ENCODE results near the gene LITAF. TPM values are rescaled to one million over a fixed set of nuclear protein-coding genes. Genes with fewer than 3 reads are reported as not detected.
"Not testable (repeated sequence)": the region's sequence is repeated elsewhere in the genome, so short reads cannot be mapped to it uniquely, and the experiment has no call there.

Gene LITAF
- total and polyA plus RNA-seq, 2 experiments from 2014 or later = 83.2 to 150 TPM

DNA sequence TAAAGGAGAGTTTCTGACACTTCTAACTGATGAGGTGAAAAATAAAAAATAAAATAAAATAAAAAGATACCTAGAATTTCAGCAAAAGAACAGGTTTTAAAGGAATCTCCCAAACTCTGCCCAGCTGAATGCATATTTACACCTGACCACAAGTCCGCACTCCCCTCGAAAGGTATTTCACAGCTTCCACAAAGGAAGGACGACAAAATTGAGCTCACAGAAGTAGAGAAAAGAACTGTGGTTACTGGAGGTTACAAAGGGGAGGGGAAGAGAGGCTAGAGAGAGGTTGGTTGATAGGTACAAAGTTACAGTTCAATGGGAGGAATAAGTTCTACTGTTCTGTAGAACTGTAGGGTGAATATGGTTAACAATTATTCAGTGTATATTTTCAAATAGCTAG lies 5.0 kb downstream of the LITAF start:
- H3K4me1 ChIP-seq (ENCODE audit: insufficient read depth) = peaks cover 36% of the 10 kb centered on the region
- peaks cover 95% of the 10 kb centered on the region for H3K79me2 ChIP-seq (ENCODE audit: insufficient read depth)
- no peaks in the 10 kb centered on the region for H3K27me3 ChIP-seq (replicated peaks; ENCODE audit: insufficient read depth)
- no peak overlapping the region for H3K9ac ChIP-seq
- H3K4me3 ChIP-seq = no peak overlapping the region
- peaks cover 37% of the 10 kb centered on the region for H3F3A ChIP-seq (ENCODE audit: insufficient read depth)
- no peaks in the 10 kb centered on the region for H3K36me3 ChIP-seq (ENCODE audit: low read depth)
- no peaks in the 10 kb centered on the region for H3K9me2 ChIP-seq (ENCODE audit: insufficient read depth)
- no peak overlapping the region for H3K27ac ChIP-seq
- peaks cover 12% of the 10 kb centered on the region; the same call in 1 of the 2 replicates for H4K20me1 ChIP-seq (ENCODE audit: insufficient read depth)
- in situ Hi-C loops (cut with MboI) = no loop called here
- no peaks in the 10 kb centered on the region for H3K9me3 ChIP-seq (ENCODE audit: low read depth)
- H2AFZ ChIP-seq = no peak overlapping the region
- TF ChIP-seq EZH2phosphoT487 (IDR thresholded peaks at IDR 0.05; ENCODE audit: insufficient read depth, low read depth) (no peak), EZH2 (IDR thresholded peaks at IDR 0.05; ENCODE audit: insufficient read depth, poor library complexity, severe bottlenecking) (no peak)
- H3K4me2 ChIP-seq (ENCODE audit: unreplicated experiment) = no peak overlapping the region
- 95 to 99% methylated on average over 3 of the region's 3 CpGs for WGBS, 2 experiments (ENCODE audit: low coverage in 1 of 2, low lambda C conversion rate in 2 of 2, missing lambda C conversion rate in 2 of 2)
- no peak for DNase-seq

DNA sequence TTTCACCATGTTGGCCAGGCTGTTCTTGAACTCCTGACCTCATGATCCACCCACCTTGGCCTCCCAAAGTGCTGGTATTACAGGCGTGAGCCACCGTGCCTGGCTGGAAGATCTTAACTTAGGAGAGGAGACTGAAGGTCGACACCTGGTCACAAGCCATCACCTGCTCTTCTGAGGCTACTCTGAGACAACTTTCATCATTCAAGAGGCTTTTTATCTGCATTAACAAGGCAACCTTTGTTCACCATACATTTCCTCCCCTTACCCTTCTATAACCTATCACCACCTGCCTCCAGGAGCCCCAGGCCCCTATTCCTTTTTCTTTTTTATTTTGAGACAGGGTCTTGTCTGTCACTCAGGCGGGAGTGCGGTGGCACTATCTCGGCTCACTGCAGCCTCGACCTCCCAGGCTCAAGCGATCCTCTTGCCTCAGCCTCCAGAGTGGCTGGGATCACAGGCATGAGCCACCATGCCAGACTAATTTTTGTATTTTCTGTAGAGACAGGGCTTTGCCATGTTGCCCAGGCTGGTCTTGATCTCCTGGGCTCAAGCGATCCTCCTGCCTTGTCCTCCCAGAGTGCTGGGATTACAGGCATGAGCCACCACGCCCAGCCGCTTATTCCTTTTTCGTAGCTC lies 6.2 kb downstream of the LITAF start:
- in situ Hi-C loops (cut with MboI) = no loop called here
- 96 to 97% methylated on average over 12 of the region's 12 CpGs for WGBS, 2 experiments (ENCODE audit: low coverage in 1 of 2, low lambda C conversion rate in 2 of 2, missing lambda C conversion rate in 2 of 2)
- H3K36me3 ChIP-seq (ENCODE audit: low read depth) = no peaks in the 10 kb centered on the region
- no peak overlapping the region for H3K27ac ChIP-seq
- H2AFZ ChIP-seq = no peak overlapping the region
- no peak overlapping the region for H3K4me2 ChIP-seq (ENCODE audit: unreplicated experiment)
- no peak for DNase-seq
- no peaks in the 10 kb centered on the region for H3K27me3 ChIP-seq (replicated peaks; ENCODE audit: insufficient read depth)
- peaks cover 34% of the 10 kb centered on the region for H3K4me1 ChIP-seq (ENCODE audit: insufficient read depth)
- TF ChIP-seq EZH2 (IDR thresholded peaks at IDR 0.05; ENCODE audit: insufficient read depth, poor library complexity, severe bottlenecking) (no peak), EZH2phosphoT487 (IDR thresholded peaks at IDR 0.05; ENCODE audit: insufficient read depth, low read depth) (no peak)
- no peaks in the 10 kb centered on the region for H3K9me2 ChIP-seq (ENCODE audit: insufficient read depth)
- no peaks in the 10 kb centered on the region for H3K9me3 ChIP-seq (ENCODE audit: low read depth)
- no peak overlapping the region for H3K4me3 ChIP-seq
- peaks cover 97% of the 10 kb centered on the region for H3K79me2 ChIP-seq (ENCODE audit: insufficient read depth)
- H3K9ac ChIP-seq = no peak overlapping the region
- H3F3A ChIP-seq (ENCODE audit: insufficient read depth) = peaks cover 37% of the 10 kb centered on the region
- H4K20me1 ChIP-seq (ENCODE audit: insufficient read depth) = peaks cover 14% of the 10 kb centered on the region; the same call in 1 of the 2 replicates

DNA sequence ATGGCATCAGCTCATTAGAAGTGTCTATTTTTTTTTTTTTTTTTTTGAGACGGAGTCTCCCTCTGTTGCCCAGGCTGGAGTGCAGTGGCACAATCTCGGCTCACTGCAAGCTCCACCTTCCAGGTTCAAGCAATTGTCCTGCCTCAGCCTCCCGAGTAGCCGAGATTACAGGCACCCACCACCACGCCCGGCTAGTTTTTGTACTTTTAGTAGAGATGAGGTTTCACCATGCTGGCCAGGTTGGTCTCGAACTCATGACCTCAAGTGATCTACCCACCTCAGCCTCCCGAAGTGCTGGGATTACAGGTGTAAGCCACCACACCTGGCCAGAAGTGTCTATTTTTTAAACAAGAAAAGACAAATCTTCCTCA lies 9.4 kb downstream of the LITAF start:
- H3K79me2 ChIP-seq (ENCODE audit: insufficient read depth) = peaks cover 97% of the 10 kb centered on the region
- in situ Hi-C loops (cut with MboI); DNase-seq; H3K36me3 ChIP-seq (ENCODE audit: low read depth); H3K27me3 ChIP-seq (replicated peaks; ENCODE audit: insufficient read depth); H3K9ac ChIP-seq; H3K9me3 ChIP-seq (ENCODE audit: low read depth); H3K4me2 ChIP-seq (ENCODE audit: unreplicated experiment); H3K4me1 ChIP-seq (ENCODE audit: insufficient read depth); H3K4me3 ChIP-seq; H3K27ac ChIP-seq; H3K9me2 ChIP-seq (ENCODE audit: insufficient read depth); H3F3A ChIP-seq (ENCODE audit: insufficient read depth); H2AFZ ChIP-seq: not testable (repeated sequence)
- 92% methylated on average over 8 of the region's 8 CpGs for WGBS, 2 experiments (ENCODE audit: low coverage in 1 of 2, low lambda C conversion rate in 2 of 2, missing lambda C conversion rate in 2 of 2)
- peaks cover 14% of the 10 kb centered on the region; the same call in 1 of the 2 replicates for H4K20me1 ChIP-seq (ENCODE audit: insufficient read depth)

- Histone ChIP-seq H3K27me3 (replicated peaks; ENCODE audit: insufficient read depth) (no peaks in the 10 kb centered on the region), H3F3A (ENCODE audit: insufficient read depth) (0 out of 2 replicates have a peak, but pooled peaks cover under 1% of the 10 kb centered on the region), H3K27ac (no peak overlapping the region), H3K36me3 (ENCODE audit: low read depth) (no peaks in the 10 kb centered on the region), H3K9me2 (ENCODE audit: insufficient read depth) (no peaks in the 10 kb centered on the region), H2AFZ (no peak overlapping the region), H3K9ac (no peak overlapping the region), H3K4me3 (no peak overlapping the region), H3K79me2 (ENCODE audit: insufficient read depth) (peaks cover 97% of the 10 kb centered on the region), H3K9me3 (ENCODE audit: low read depth) (no peaks in the 10 kb centered on the region), H3K4me1 (ENCODE audit: insufficient read depth) (0 out of 2 replicates have a peak, but pooled peaks cover 1% of the 10 kb centered on the region), H4K20me1 (ENCODE audit: insufficient read depth) (peaks cover 16% of the 10 kb centered on the region; the same call in 1 of the 2 replicates), H3K4me2 (ENCODE audit: unreplicated experiment) (no peak overlapping the region)
- no peak for DNase-seq
- no peak for TF ChIP-seq EZH2phosphoT487 (IDR thresholded peaks at IDR 0.05; ENCODE audit: insufficient read depth, low read depth)
- no peak for TF ChIP-seq EZH2 (IDR thresholded peaks at IDR 0.05; ENCODE audit: insufficient read depth, poor library complexity, severe bottlenecking)
- in situ Hi-C loops (cut with MboI) = no loop called here
- WGBS, 2 experiments (ENCODE audit: low coverage in 1 of 2, low lambda C conversion rate in 2 of 2, missing lambda C conversion rate in 2 of 2) = 82 to 83% methylated on average over 9 of the region's 9 CpGs
These were observed 10.1 kb downstream of the LITAF start for GRCh38 chr16:11576427-11577289.
